ENCODE data around the gene HNRNPR. TPM values are rescaled to one million over a fixed set of nuclear protein-coding genes. Genes with fewer than 3 reads are reported as not detected.

Gene HNRNPR
- total and polyA plus RNA-seq, 7 donors = 59.3 to 89.2 (median 65.7) TPM

DNA sequence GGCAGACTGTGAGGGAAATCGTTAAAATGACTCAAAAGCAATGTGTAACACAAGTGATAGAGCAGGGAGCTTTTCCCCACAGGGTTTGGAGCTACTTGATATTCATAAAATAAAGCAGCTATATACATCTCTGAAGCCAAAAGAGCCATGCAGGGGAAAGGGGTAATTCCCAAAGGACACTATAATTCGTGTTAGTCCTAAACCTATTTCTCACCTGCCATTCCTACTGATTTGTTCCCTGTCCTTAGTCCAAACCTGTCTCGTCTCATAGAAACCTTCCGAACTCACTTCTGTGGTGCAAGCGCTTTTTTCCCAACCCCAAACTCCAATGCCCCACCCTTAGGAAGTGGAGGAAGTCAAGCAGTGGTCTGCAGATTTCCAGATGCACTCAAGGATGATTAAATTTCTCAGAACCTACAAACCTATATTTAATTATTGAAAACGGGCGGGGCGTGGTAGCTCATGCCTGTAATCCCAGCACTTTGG, 946 bp upstream of the HNRNPR start:
- no peaks in the 10 kb centered on the region for H3K36me3 ChIP-seq
- H3K4me1 ChIP-seq = peaks cover 0 to 41% (median 37%) of the 10 kb centered on the region in 4 donors
- TF ChIP-seq, protein P1, sequence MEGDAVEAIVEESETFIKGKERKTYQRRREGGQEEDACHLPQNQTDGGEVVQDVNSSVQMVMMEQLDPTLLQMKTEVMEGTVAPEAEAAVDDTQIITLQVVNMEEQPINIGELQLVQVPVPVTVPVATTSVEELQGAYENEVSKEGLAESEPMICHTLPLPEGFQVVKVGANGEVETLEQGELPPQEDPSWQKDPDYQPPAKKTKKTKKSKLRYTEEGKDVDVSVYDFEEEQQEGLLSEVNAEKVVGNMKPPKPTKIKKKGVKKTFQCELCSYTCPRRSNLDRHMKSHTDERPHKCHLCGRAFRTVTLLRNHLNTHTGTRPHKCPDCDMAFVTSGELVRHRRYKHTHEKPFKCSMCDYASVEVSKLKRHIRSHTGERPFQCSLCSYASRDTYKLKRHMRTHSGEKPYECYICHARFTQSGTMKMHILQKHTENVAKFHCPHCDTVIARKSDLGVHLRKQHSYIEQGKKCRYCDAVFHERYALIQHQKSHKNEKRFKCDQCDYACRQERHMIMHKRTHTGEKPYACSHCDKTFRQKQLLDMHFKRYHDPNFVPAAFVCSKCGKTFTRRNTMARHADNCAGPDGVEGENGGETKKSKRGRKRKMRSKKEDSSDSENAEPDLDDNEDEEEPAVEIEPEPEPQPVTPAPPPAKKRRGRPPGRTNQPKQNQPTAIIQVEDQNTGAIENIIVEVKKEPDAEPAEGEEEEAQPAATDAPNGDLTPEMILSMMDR (IDR thresholded peaks at IDR 0.05) = no peak
- no peak for TF ChIP-seq POLR2A (IDR thresholded peaks at IDR 0.05)
- no peak for TF ChIP-seq EP300 (IDR thresholded peaks at IDR 0.05)
- TF ChIP-seq POLR2AphosphoS5 (IDR thresholded peaks at IDR 0.05) = no peak
- no peaks in the 10 kb centered on the region for H3K9me3 ChIP-seq
- intact Hi-C loops (cut with DNase I) = loop anchor here (1.0 to 5.0 kb wide), 4 partner anchors 23 to 137 kb away; partner anchors contain the start of gene ASAP3
- WGBS, 2 donors = 24 to 35% methylated on average over 8 of the region's 8 CpGs
- peak overlapping the region; percentile 91 to 99 (median 98) for H3K27ac ChIP-seq
- DNase-seq = no peak
- peak overlapping the region; percentile 68 to 92 (median 84) for H3K4me3 ChIP-seq
- H3K27me3 ChIP-seq = no peaks in the 10 kb centered on the region

DNA sequence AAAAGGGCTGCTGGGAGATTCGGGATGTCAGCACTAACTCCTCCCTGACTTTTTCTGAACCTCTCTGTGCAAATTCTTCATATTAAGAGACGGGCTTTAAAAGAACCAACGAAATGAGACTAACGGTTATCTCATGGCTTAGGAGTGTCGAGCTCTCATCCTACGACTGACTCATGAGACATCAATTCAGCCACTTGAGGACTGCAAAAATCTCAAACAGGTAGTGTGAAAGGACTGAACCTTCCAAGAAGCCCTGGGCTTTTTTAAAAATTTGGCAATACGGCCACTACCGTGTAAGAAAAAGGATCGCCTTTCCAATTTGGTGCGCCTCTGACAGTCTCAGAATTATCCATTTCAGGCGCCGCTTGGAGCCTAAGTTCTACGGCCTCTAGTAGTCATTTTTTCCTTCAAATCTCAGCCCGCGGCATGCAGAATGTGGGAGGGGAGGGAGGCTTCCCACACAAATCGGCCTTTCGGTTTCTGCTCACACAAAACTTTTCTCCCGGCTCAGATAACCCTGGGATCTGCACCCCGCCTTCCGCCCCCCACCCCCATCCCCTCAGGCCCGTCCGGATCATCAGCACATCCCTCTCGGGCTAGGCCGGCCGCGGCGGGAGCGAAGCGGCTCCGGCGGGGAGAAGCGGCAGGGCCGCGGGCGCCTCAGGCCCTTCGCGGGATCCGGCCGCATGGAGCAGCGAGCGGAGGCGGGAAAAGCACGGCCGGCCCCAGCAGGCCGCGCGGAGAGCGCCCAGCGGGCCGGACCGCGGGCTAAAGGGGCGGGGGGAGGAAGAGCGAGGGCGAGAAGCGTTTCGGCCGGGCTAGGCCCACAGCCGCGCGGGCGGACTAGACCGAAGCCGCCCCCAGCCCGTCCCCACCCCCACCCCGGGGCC, 618 bp downstream of the HNRNPR start:
- intact Hi-C loops (cut with DNase I) = loop anchor here (1.0 to 2.0 kb wide), 3 partner anchors 25 to 79 kb away; no protein-coding TSS in a partner anchor
- H3K4me3 ChIP-seq = peak overlapping the region; percentile 68 to 92 (median 84)
- DNase-seq = peak; percentile 70
- WGBS, 2 donors = 0% methylated on average over 66 of the region's 66 CpGs
- no peak for TF ChIP-seq POLR2A (IDR thresholded peaks at IDR 0.05)
- TF ChIP-seq POLR2AphosphoS5 (IDR thresholded peaks at IDR 0.05) = peak in 2 of 4 donors; percentile 12 to 54
- TF ChIP-seq EP300 (IDR thresholded peaks at IDR 0.05) = no peak
- TF ChIP-seq, protein P1 (IDR thresholded peaks at IDR 0.05) = no peak
- H3K4me1 ChIP-seq = peaks cover 0 to 57% (median 53%) of the 10 kb centered on the region in 4 donors
- H3K9me3 ChIP-seq = no peaks in the 10 kb centered on the region
- peak overlapping the region; percentile 91 to 99 (median 98) for H3K27ac ChIP-seq
- no peaks in the 10 kb centered on the region for H3K27me3 ChIP-seq
- H3K36me3 ChIP-seq = no peaks in the 10 kb centered on the region

DNA sequence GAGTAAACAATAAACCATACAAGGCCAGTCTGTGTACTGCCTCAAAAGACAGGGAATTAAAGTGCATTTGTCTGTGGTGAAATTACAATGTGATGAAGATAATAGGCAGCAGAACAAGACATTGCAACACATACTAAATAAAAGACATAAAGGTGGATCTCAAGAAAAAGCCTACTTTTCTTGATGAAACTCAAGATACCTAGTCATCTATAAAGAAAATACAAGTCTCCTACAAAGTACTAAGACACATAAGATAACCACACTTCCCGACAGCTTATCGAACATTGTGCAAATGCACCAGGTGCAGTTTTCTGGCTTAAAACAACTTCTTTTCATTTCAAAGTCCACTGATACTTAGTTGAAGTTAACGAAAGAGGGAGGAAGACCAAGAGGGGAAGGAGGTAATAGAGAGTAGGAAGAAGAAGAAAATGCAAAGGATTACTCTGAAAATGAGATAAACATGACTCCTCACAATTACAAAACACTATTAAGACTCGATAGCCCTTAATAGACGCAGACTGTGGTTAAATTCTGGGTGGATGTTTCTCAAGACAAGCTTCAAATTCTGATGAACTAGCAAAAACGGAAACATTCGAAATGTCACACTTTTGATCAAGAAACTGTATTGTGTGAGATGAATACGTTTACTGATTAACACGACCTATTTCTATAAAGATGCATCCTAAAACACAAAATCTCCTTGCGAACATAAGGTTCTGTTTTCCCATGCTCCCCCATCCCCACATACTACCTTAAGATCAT, 2.0 kb downstream of the HNRNPR start:
- WGBS, 2 donors = 2 to 6% methylated on average over 10 of the region's 10 CpGs
- intact Hi-C loops (cut with DNase I) = no loop called here
- H3K27ac ChIP-seq = peak overlapping the region; percentile 34 to 99 (median 98)
- no peak for TF ChIP-seq POLR2AphosphoS5 (IDR thresholded peaks at IDR 0.05)
- H3K36me3 ChIP-seq = peaks cover 0 to 11% (median 5%) of the 10 kb centered on the region in 4 donors
- peaks cover 0 to 70% (median 65%) of the 10 kb centered on the region in 4 donors for H3K4me1 ChIP-seq
- DNase-seq = no peak
- peak overlapping the region; percentile 3 to 92 (median 76) for H3K4me3 ChIP-seq
- H3K27me3 ChIP-seq = no peaks in the 10 kb centered on the region
- no peaks in the 10 kb centered on the region for H3K9me3 ChIP-seq

DNA sequence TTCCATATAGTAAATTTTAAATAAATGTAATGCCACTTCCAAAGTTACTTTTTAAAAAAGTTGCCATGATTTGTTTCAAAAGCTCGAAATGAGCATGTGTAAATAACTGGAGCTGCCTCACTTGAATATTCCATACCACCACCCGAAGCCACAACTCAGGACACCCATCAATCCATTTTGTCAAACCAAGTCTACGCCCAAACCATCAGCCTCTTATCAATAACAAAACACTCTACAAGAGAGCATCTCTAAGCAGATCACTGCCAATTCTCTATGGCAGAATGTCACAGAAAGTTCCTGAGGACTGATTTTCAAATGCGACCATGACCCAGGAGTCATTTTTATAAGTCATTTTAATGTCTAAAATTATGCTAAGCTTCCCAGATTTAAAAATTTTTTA, 4.5 kb downstream of the HNRNPR start:
- Histone ChIP-seq H3K9me3 (no peaks in the 10 kb centered on the region), H3K4me3 (no peak overlapping the region), H3K27me3 (no peaks in the 10 kb centered on the region), H3K36me3 (peaks cover 6 to 35% (median 15%) of the 10 kb centered on the region in 4 donors), H3K4me1 (peaks cover 0 to 61% (median 58%) of the 10 kb centered on the region in 4 donors), H3K27ac (no peak overlapping the region)
- no peak for DNase-seq
- intact Hi-C loops (cut with DNase I) = no loop called here
- WGBS, 2 donors = 66 to 76% methylated on average over 4 of the region's 4 CpGs
- TF ChIP-seq EP300 (IDR thresholded peaks at IDR 0.05) (no peak), POLR2A (IDR thresholded peaks at IDR 0.05) (no peak), POLR2AphosphoS5 (IDR thresholded peaks at IDR 0.05) (no peak)
- TF ChIP-seq, protein P1 (IDR thresholded peaks at IDR 0.05) = no peak

All from sigmoid colon (tissue), 7 donors.